HUDEP-2 (cell line): ENCODE results near the gene PFDN1.
A peak's percentile ranks its signal among the peaks of the same experiment; 100 is the strongest.

Source experiments
- DNase-seq, 76 experiments: peaks; one replicate each; lab custom pipeline; 2025; ENCODE audit not compliant: unreplicated experiment in 76 of 76; lab: John Stamatoyannopoulos, UW

Gene PFDN1

DNA sequence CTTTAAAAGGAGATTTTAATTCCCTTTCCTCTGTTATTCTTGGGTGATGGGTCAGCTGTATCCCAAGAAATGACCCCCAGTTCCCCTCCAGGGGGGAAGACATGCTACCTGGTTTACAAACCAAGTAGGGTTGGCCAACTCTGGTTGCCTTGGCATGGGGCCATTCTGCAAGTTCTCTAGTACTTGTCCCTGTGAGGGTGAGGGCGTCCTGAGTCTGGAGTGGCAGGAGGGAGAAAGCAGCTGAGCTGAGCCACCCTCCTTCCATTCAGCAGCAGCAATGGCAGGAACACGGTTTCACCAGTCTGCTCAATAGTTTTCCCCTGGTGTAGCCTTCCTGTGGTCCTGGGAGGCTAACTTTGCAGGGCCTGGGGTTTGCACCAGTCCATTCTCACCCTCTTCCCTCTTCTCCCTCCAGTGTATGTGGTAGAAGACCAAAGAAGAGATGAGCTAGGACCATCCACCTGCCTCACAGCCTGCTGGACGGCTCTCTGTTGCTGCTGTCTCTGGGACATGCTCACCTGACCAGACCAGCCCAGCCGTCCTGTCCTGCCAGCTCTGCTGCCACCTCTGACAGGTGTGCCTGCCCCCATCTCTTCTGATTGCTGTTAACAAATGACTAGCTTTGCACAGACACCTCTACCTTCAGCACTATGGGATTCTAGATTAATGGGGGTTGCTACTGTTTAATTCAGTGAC lies 59.9 kb downstream of the PFDN1 start:
- DNase-seq = no peak

DNA sequence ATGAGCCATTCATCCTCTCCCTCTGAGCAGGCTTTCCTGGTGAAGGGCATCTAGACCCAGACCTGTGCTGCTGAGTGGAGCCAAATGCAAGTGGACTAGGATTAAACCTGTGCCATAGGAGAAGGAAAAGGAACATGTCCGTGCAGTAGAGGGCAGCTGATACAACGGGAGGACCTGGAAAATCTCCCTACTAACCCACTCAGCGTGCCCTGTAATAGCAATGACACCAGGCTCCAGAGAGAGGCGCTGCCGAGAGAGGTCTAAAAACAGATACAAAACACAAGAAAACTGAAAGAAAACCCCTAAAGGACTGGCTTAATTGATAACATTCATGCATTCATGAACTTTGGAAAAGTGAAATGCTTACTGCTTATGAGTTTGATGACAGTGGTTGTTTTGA lies 60.8 kb downstream of the PFDN1 start:
- DNase-seq = no peak

DNA sequence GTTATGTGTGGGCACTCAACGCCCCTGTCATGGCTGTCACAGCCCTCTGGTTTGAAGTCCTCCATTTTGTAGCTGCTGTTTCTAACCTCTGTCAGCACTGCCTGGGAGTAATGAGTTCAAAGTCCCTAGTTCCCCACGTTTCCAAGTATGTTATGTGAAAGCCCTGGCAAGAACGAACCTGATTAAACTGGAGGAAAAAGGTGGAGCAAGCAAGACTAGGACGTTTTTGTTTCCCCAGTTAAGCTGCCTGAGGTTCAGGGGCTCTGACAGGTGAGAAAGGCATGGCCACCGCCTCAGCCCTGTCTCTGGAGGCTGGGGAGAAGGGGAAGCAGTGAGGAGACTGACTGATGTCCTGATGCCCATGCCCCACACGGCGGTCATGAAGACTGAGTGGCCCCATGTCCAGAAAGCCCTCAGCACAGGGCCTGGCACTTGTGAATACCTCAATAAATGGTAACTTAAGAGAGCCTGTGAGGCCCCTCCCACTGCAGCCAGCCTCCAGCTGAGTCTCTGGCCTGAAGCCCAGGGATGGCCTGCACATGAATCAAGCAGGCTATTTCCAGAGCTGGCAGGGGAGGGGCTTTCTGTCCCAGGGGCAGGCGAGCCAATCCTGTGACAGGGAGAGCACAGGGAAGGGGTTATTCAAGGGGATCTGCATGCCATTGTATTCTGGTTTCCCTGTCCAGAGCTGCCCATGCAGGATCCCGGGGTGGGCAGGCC lies 61.8 kb downstream of the PFDN1 start:
- DNase-seq = peak in 64 of 76 experiments; percentile 8 to 82 (median 46)

DNA sequence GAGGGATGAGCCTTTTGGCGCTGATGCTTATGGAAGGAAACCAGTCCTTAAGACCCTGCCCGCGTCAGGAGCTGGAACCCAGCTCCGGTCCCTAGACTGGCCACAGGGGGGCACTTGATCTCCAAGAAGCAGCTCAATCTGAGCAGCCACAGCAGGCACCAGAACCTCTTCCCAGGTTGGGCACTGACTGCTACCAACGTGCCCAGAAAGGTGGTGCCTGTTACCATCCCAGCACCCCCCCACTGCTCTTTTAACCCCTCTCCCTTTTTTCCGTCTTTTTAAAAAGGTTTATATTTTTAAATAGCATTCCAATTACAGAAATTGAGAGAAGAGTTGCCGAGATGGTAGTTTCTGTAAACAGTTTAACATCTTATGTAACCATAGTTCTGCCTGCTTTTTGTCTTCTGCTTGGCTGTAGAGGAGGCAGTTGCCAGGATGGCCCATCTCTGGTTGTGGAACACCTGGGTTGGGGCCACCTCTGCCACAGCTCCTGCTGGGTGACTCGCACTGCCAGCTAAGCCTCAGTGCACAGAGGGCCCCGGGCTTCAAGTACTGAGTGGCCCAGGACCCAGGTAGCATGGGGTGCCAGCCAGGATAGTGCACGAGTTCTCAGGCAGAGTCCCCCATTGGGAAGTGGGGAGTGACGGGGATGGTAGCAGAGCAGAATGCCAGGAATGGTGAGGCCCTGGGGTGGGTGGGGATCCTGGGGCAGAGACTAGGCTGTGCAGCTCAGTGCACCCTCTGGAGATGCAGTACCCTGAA lies 62.8 kb downstream of the PFDN1 start:
- DNase-seq = peak in 45 of 76 experiments; percentile 5 to 57 (median 34)

DNA sequence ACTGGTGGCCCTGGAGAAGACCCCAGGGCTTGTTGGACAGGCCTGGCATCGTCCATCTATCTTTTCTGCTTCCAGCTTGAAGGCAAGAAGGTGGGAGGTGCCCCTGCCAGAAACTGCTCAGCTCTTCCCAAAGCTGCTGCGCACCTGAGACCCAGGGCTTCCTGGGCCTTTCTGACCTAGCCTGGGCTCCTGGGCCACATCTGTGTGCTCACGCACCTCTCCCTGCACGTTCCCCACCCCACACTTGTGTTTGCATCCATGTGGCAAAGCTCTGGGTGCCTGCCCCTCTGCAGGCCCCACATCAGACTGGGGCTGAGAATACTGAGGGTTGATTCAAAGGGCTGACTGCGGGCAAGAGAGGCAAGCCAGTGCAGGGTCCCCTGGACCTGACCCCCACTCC lies 63.4 kb downstream of the PFDN1 start:
- DNase-seq = no peak

DNA sequence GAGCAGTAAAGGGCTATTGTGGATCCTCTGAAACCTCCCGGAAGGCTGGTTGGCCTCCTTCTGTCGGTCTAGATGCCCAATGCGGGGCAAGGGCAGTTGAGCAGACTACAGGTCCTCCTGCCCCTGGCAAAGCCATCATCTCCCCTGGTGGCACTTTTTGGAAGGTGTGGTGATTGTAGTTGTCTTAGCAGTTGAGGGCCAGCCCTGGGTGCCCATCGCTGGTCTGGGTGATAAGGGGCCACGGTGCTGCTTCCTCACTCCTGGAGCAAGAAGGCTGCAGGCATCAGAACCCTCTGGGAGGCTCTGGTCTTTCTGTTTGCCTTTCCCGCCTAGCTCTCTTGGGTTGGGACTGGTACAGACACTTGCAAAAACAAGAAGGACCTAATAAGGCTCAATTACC lies 64.1 kb downstream of the PFDN1 start:
- no peak for DNase-seq

DNA sequence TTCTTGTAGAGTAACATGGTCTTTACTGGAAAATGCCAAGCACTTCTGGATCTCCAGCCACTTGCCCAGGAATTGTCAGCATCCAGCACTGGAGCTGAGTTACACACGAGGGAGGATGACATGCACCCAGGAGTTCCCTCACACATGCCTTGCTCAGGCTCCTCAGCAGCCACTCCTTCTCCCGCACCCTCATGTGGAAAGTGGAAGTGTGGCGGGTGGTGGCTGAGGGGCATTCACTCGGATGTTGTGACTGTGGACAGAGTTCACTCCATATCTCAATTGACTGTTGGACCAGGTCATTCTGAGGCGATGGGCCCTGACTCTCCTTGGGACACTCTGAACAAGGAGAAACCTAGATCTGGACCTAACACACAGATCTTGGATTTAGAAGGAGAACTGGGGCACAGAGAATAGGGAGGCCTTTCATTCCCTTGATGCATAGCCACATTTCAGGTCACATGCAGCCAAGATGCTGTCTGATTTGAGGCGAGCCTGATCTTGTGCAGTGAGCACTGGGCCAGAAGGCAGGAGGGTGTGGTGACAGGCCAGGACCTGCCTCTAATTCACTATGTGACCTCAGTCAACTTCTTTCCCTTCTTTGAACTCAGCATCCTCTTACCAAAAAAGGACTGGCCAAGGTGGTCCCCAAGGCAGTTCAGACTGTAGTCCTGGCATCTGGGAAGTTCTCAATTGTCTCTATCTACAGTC lies 65.9 kb downstream of the PFDN1 start:
- no peak for DNase-seq

DNA sequence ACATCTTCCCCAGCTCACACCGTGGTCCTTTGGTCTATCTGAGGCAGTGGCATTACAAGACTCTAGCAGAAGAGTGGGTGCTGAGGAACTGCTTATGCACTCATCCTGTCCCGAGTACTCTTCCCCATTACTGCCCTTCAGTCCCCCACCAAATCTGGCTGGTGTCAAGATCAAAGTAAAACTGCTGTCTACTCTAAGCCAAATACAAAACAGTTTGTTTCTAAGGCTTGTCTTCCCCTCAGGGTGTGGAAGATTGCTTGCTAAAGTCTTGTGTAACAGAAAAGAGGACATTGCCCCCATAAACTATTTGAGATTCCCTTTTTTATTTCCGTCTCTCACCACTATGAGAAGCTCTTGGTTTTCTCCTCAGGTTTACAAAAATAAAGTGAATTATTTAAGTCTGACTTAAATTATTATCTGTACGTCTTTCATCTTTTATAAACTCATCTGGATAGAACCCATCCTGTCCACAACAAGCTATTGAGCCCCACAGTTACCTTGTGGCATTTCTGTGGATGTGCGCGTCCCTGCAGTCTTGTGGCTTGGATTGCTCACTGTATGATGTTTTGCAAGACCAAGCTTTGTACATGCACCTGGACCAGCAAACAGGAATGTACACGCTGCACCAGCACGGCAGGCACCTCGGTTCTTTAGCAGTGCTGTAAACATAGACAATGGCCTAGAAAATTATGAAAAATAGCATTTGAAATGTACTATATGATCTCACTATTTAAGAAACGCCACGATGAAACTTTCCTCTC lies 66.9 kb downstream of the PFDN1 start:
- DNase-seq = no peak

DNA sequence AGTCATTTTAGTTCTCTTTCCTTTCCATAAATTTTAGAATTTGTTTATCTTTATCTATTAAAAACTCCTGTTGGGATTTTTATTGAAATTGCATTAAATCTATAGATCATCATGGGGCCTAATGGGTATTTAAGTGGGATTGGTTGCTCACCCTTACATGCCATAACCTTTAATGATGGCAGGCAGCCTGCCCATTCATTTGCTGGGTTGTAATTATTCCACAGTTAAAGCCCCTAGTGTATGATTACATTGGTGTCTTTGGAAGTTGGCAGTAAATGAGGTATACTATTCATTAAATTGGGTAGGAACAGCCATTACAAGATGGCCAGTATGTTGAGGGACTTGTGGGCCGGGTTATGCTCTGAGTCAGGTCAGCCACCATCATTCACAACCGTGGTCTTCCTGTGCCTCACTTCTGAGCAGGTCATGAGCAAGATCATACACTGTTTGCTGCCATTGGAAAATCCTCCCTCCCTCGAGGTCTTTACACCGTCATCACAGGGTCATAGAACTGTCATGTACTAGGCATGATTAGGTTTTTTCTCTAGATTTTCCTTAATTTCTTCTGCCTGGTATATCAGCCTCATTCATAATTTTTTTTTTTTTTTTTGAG lies 68.4 kb downstream of the PFDN1 start:
- no peak for DNase-seq

DNA sequence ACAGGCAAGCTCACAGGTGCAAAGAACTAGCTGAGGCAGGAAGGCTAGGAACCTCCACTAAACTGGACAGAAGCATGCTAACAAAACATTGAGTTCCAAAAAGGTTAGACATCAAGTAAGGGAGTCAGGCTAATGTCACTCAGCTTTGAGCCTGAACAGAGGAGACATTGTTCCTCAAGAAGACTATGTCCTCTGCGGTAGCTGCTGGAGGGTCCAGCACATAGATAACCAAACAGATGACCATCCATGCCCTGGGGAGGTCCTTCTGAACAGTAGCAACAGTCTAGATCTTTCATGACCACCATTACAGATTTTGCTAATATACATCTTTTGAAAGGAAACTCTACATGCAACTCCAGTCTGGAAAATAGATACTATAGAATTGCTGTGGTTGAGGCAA lies 70.2 kb downstream of the PFDN1 start:
- no peak for DNase-seq

DNA sequence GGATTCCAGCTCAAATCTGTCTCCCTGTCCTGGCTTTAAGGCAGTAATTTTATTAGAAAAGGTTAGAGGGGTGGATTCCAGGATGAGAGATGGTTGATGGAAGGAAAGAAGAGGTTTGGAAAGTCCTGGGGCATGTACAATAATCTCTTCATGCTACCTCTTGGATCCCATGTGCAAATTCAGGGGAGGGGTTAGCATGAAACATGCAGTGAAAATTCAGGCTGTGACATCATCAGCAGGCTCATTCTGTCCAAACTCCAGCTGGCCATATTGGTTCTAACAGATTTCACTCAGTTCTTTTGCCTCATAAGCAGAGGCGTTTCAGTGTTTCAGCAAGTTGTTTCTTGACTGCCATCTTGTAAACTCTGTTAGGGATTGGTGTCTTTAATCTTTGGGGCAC lies 72.5 kb downstream of the PFDN1 start:
- no peak for DNase-seq

DNA sequence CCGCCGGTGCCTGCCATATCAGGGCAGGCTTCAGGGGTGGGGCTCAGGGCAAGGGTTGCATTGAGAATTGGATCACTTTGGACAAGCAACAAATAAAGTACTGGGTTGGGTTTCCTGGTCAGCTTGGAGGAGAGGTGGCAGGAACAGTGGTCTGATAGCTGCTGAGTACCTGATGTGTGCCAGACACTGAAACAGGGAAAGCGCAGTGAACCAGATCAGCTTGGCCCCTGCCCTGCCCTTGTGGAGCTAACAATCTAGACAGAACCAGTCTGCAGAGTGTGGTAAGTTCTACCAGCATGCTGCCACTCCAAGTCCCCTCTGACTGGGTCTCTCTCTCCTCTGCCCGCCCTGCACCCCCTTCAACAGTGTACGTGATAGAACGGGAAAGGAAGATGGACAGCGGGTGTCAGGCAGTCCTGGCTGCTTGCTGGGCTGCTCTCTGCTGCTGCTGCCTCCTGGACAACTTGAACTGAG lies 74.5 kb downstream of the PFDN1 start:
- DNase-seq = no peak

DNA sequence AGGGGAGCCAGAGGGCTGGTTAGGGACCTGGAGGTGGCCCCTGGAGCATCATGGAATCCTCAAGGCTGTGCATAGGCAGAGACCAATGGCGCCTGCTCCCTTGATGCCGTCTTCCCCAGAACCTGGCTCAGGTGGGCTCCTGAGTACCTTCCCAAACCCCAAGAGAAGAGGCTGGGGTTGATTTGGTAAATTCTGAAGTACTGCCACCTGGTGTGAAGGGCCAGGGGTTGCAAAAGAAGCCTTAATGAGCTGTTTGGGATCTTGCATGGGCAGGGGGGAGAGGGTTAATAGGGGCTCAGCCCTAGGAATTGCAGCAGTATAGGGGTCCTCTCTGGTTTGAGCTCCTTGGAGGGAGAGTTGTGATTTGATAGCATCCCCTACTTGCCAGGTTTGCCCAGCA lies 75.9 kb downstream of the PFDN1 start:
- no peak for DNase-seq

DNA sequence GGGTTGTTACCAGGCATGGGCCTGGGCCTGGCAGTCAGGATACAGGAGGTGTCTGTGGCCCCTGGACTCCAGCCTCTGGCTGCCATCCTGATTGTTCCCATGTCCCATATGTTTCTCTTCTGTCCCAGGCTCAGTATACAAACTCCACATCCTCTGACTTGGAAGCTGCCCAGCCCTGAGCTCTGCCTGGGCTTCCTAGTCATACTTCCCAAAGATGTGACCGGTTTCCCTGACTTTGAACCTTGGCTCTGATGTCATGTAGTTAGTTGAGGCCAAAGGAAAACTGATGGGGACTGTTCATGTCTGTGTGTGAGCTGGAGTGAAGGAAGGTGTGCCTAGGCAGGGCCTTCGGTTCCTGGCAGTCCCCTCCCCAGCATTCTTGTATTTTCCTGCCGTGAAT lies 77.5 kb downstream of the PFDN1 start:
- no peak for DNase-seq

DNA sequence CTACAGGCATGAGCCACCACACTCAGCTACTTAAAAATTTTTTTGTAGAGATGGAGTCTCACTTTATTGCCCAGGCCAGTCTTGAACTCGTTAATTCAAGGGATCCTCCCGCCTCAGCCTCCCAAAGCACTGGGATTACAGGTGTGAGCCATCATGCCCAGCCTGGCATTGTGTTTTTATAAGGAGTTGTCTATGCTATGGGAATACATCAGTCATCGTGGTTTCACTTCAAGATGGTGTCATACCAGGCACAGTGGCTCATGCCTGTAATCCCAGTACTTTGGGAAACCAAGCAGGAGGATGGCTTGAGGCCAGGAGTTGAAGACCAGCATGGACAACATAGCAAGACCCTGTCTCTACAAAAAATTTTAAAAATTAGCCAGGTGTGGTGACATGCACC lies 78.2 kb downstream of the PFDN1 start:
- DNase-seq = no peak

DNA sequence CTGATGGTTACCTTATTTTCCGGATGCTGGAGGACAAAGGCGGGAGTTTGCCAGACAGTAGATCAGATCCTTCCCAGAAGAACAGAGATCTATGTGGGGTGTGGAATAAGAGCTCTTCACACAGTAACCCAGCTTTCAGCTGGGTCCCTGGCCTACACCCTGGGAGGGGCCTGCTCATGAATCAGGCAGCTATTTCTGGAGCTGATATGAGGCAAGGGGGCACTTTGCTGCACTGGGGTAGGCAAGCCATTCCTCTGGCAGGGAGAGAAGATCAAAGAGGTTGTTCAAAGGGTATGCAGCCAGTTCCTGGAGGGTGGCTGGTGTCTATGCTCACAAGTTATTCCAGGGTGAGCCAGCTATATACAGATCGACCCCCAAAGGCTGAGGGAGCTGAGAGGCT lies 79.3 kb downstream of the PFDN1 start:
- DNase-seq = peak in 14 of 76 experiments; percentile 11 to 36 (median 18)

DNA sequence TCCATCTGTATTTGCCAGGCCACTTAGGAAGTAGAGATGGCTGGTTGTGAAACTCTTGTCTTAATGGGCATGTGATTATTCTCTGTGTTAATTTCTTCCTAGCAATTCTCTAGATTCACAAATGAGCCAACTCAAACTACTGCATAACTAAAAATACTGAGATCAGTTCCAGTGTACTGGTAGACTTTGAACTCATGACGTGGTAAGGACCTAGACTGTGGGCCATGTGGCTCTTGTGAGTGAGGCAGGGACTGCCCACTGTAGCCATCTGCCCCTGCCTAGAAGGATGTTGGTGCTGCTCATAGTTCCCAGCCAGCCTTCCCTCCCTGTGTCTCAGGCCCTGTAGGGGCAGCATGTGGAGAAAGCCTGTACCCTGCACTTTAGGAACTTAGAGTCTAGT lies 80.5 kb downstream of the PFDN1 start:
- no peak for DNase-seq

DNA sequence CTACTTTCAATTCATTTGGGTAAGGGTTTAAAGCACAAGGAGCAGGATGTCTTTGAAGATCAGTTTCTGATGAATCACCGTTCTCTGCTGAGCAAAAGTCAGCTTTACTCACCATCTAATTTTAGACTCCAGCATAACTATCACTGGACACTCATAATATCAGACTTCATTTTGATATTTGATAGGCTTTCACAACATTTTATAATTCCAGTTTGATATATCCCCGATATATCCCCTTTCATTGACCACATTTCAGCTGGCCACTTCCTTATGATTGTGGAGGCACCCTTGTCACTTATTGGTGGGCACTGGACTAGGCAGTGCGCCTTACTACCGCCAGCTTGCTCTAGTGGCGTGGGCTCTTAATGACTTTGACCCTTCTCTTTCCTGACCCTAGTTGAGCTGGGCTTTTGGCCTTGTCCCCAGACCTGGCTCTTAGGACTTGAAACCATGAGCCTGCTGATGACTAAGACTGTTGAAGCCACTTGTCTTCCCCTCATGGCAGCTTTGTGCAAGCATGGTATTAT lies 81.1 kb downstream of the PFDN1 start:
- DNase-seq = no peak

DNA sequence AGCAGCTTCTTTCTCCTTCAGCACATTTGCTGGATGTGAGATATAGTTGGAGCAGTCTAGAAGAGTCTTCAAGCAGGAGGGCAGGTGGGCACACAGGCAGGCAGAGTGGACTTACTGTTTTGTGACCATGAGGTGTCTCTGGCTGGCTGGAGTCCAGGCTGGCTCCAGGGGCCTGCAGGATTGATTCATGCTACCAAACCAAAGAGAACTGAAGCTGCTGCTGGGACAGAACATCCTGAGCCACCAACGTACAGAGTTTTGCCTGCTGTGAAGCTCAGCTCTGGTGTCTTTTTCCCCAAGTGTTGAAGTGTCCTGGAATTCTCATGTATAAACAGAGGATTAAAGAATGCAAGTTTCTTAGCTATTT lies 82.2 kb downstream of the PFDN1 start:
- no peak for DNase-seq
